Loucy (cell line): Measurements from ENCODE around the gene PSMB8.

ENCODE experiments used
- H2AFZ ChIP-seq: fragments of 200-600 bp; sonication (generic); 2 replicates; pipeline ENCODE4 v1.6.0; 2016; ENCODE audit warnings: antibody characterized with exemption, mild to moderate bottlenecking, low read length, moderate library complexity
- H3F3A ChIP-seq: fragments of 200-600 bp; 2 replicates; pipeline ENCODE4 v1.6.0; 2016; ENCODE audit warnings: antibody characterized with exemption, low read depth, mild to moderate bottlenecking
- H3K27me3 ChIP-seq: fragments of 200-600 bp; sonication (generic); 2 replicates; pipeline ENCODE4 v1.6.1; 2014; ENCODE audit warnings: low read length, mild to moderate bottlenecking; ENCODE audit not compliant: insufficient read depth, poor library complexity, severe bottlenecking
- H3K36me3 ChIP-seq: fragments of 200-600 bp; sonication (generic); 2 replicates; pipeline ENCODE4 v1.6.1; 2016; ENCODE audit warnings: low read length; ENCODE audit not compliant: insufficient read depth
- H3K4me1 ChIP-seq: fragments of 200-600 bp; sonication (generic); 2 replicates; pipeline ENCODE4 v1.5.1; 2014; ENCODE audit warnings: low read length, mild to moderate bottlenecking; ENCODE audit not compliant: insufficient read depth, poor library complexity, severe bottlenecking
- H3K4me2 ChIP-seq: fragments of 200-600 bp; sonication (generic); 2 replicates; pipeline ENCODE4 v1.6.0; 2014; ENCODE audit warnings: antibody characterized with exemption, low read length, low read depth, mild to moderate bottlenecking; ENCODE audit not compliant: poor library complexity, severe bottlenecking
- H3K4me3 ChIP-seq: fragments of 200-600 bp; sonication (generic); 2 replicates; pipeline ENCODE4 v1.5.1; 2014; ENCODE audit warnings: low read length, mild to moderate bottlenecking, mixed read lengths; ENCODE audit not compliant: poor library complexity, severe bottlenecking
- H3K79me2 ChIP-seq: fragments of 200-600 bp; sonication (generic); 2 replicates; pipeline ENCODE4 v1.6.1; 2014; ENCODE audit warnings: low read length; ENCODE audit not compliant: insufficient read depth
- H3K9ac ChIP-seq: fragments of 200-600 bp; sonication (generic); 2 replicates; pipeline ENCODE4 v1.6.0; 2014; ENCODE audit warnings: mild to moderate bottlenecking, low read depth, low read length, moderate library complexity; ENCODE audit not compliant: poor library complexity, severe bottlenecking
- H3K9me2 ChIP-seq: fragments of 200-600 bp; sonication (generic); replicated peaks from 2 replicates; pipeline ENCODE4 v1.6.1; 2016; ENCODE audit warnings: low read depth, low read length, mixed read lengths
- H3K9me3 ChIP-seq: fragments of 200-600 bp; sonication (generic); 2 replicates; pipeline ENCODE4 v1.6.1; 2014; ENCODE audit warnings: mild to moderate bottlenecking, antibody characterized with exemption, low read length, low read depth; ENCODE audit not compliant: insufficient read depth
- H4K20me1 ChIP-seq: fragments of 200-600 bp; sonication (generic); 2 replicates; pipeline ENCODE4 v1.6.0; 2014; ENCODE audit warnings: antibody characterized with exemption, low read length, mild to moderate bottlenecking; ENCODE audit not compliant: insufficient read depth, poor library complexity, severe bottlenecking
- EZH2phosphoT487 ChIP-seq: fragments of 200-600 bp; IDR thresholded peaks from 2 replicates; pipeline ENCODE4 v1.6.1; 2018; ENCODE audit warnings: antibody characterized with exemption, mild to moderate bottlenecking, moderate library complexity, borderline replicate concordance
- TF ChIP-seq, protein P1 (sequence below): fragments of 200-600 bp; sonication (generic); conservative IDR thresholded peaks from 2 replicates; pipeline ENCODE4 v1.5.1; 2014; ENCODE audit warnings: mild to moderate bottlenecking, antibody characterized with exemption, low read length

Gene PSMB8

DNA sequence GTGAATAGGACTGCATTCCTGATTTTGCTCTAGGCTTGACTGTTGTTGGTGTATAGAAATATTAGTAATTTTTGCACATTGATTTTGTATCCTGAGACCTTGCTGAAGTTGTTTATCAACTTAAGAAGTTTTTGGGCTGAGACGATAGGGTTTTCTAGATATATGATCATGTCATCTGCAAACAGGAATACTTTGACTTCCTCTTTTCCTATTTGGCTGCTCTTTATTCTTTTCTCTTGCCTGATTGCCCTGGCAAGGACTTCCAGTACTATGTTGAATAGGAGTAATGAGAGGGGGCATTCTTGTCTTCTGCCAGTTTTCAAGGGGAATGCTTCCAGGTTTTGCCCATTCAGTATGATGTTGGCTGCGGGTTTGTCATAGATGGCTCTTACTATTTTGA is 40.4 kb downstream of the PSMB8 start:
- no peaks in the 10 kb centered on the region for H3K79me2 ChIP-seq
- no peaks in the 10 kb centered on the region for H3F3A ChIP-seq
- no peak for TF ChIP-seq EZH2phosphoT487
- TF ChIP-seq, protein P1, sequence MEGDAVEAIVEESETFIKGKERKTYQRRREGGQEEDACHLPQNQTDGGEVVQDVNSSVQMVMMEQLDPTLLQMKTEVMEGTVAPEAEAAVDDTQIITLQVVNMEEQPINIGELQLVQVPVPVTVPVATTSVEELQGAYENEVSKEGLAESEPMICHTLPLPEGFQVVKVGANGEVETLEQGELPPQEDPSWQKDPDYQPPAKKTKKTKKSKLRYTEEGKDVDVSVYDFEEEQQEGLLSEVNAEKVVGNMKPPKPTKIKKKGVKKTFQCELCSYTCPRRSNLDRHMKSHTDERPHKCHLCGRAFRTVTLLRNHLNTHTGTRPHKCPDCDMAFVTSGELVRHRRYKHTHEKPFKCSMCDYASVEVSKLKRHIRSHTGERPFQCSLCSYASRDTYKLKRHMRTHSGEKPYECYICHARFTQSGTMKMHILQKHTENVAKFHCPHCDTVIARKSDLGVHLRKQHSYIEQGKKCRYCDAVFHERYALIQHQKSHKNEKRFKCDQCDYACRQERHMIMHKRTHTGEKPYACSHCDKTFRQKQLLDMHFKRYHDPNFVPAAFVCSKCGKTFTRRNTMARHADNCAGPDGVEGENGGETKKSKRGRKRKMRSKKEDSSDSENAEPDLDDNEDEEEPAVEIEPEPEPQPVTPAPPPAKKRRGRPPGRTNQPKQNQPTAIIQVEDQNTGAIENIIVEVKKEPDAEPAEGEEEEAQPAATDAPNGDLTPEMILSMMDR, result no peak

DNA sequence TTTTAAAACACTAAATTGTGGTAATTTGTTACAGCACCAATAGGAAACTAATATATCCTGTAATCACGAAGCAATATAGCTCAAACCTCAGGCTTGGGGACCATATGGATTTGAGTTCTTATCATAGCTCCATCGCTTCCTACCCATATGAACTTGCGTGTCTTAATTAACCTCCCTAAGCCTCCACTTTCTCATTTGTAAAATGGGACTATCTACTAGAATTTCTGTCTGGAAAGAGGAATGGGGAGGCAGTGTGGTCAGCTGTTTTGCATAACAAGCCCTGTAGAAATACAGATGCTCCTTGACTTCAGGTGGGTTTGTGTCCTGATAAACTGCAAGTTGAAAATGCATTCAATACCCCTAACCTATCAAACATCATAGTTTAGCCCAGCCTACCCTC is 44.1 kb downstream of the PSMB8 start:
- H3K4me2 ChIP-seq, result no peak overlapping the region
- peaks cover 28% of the 10 kb centered on the region for H3K27me3 ChIP-seq
- H2AFZ ChIP-seq, result no peak overlapping the region
- no peaks in the 10 kb centered on the region for H3K9me3 ChIP-seq
- H3F3A ChIP-seq, result no peaks in the 10 kb centered on the region
- H3K4me3 ChIP-seq, result no peak overlapping the region
- H3K4me1 ChIP-seq, result no peaks in the 10 kb centered on the region
- H3K9ac ChIP-seq, result no peak overlapping the region
- H3K79me2 ChIP-seq, result no peaks in the 10 kb centered on the region
- no peaks in the 10 kb centered on the region for H3K9me2 ChIP-seq
- no peaks in the 10 kb centered on the region for H3K36me3 ChIP-seq
- H4K20me1 ChIP-seq, result no peaks in the 10 kb centered on the region
- no peak for TF ChIP-seq EZH2phosphoT487
- TF ChIP-seq, protein P1, result no peak

More for the DNA sequence above, 40.4 kb downstream of the PSMB8 start:
- no peaks in the 10 kb centered on the region for H3K36me3 ChIP-seq
- no peak overlapping the region for H3K4me2 ChIP-seq
- H2AFZ ChIP-seq, result no peak overlapping the region
- peaks cover 9% of the 10 kb centered on the region for H3K4me1 ChIP-seq
- H4K20me1 ChIP-seq, result no peaks in the 10 kb centered on the region
- H3K9me3 ChIP-seq, result no peaks in the 10 kb centered on the region
- H3K27me3 ChIP-seq, result peaks cover 30% of the 10 kb centered on the region
- H3K4me3 ChIP-seq, result no peak overlapping the region
- no peak overlapping the region for H3K9ac ChIP-seq
- H3K9me2 ChIP-seq, result no peaks in the 10 kb centered on the region

DNA sequence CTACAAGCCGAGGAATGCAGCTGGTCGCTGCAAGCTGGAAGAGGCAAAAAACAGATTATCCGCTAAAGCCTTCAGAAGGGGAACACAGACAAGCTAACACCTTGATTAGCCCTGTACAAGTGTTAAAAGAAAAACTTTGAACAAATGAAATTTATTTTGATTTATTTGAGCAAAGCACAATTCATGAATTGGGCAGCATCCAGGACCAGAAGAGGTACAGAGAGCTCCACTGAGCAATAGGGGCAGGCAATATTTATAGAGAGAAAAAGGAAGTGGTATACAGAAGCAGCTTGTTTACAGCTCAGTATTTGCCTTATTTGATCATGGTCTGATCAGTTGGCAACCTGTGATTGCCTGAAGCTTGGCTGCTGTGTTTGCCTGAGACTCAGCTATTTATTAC is 44.7 kb downstream of the PSMB8 start:
- H3K27me3 ChIP-seq, result peaks cover 22% of the 10 kb centered on the region

More for the DNA sequence above, 44.7 kb downstream of the PSMB8 start:
- H3K9me2 ChIP-seq, result no peaks in the 10 kb centered on the region
- no peak overlapping the region for H3K9ac ChIP-seq
- no peaks in the 10 kb centered on the region for H3K9me3 ChIP-seq
- H3K4me2 ChIP-seq, result no peak overlapping the region
- H3K4me3 ChIP-seq, result no peak overlapping the region
- TF ChIP-seq EZH2phosphoT487, result no peak
- TF ChIP-seq, protein P1, result no peak
- H2AFZ ChIP-seq, result no peak overlapping the region
- H3K79me2 ChIP-seq, result no peaks in the 10 kb centered on the region
- H3K4me1 ChIP-seq, result peaks cover 5% of the 10 kb centered on the region
- H3K36me3 ChIP-seq, result no peaks in the 10 kb centered on the region
- no peaks in the 10 kb centered on the region for H3F3A ChIP-seq
- H4K20me1 ChIP-seq, result no peaks in the 10 kb centered on the region
